GM10248 (cell line): ENCODE measurements around the gene CFHR3.
A peak's percentile ranks its signal among the peaks of the same experiment; 100 is the strongest.
"Not testable (repeated sequence)": the region's sequence is repeated elsewhere in the genome, so short reads cannot be mapped to it uniquely, and the experiment has no call there.

Source experiments
- CTCF ChIA-PET: fragments of 300-600 bp; sonication (Branson Sonifier 250); formaldehyde crosslinking; extraction: SDS; loops from one replicate; lab custom pipeline; 2021; ENCODE audit warnings: antibody characterized with exemption; lab: Yijun Ruan, JAX
- POLR2A ChIA-PET: fragments of 350-650 bp; sonication (Branson Sonifier 250); formaldehyde crosslinking; extraction: SDS; loops from one replicate; lab custom pipeline; 2020; ENCODE audit warnings: antibody characterized with exemption; lab: Yijun Ruan, JAX
- DNase-seq: peaks from one replicate; pipeline ENCODE4 v3.0.0; 2012; ENCODE audit errors: extremely low spot score
- CTCF ChIP-seq: IDR thresholded peaks from 2 replicates; pipeline ENCODE4 v1.5.1; 2012; ENCODE audit warnings: mild to moderate bottlenecking, low read depth; ENCODE audit errors: extremely low read depth, missing control alignments, control extremely low read depth

Gene CFHR3

GRCh38 chr1:196774603-196775002 is at the start of gene CFHR3:
Gene CFHR3, plus strand, starts transcription at chr1:196774840. Its CDS starts 47 bp downstream, at chr1:196774887.
- no peak for TF ChIP-seq CTCF
- ChIA-PET CTCF (no interaction called here), POLR2A (no interaction called here)
- DNase-seq = no peak

DNA sequence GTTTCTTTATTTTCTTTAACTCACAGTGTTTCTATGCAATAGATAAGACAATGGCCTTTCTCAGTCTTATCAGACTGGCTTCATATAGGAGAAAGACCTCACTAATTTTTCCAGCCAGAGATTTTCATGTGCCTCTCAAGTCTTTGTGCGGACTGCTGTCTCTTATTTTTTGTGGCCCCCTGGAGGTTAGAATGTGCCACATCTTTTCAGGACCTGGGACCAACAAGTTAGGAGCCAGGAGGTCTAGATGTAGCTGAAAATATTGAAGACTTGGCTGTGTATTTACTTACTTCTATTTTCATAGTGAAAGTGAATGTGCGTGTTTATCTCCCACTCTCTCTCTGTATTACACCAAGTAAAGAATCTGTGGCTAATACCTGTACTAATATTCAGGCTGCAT is 42.1 kb upstream of the CFHR3 start:
- ChIA-PET CTCF (interaction anchor here (1.1 to 1.9 kb wide), 3 partner anchors 9 to 14 kb away, joined by 3 to 10 read pairs (median 7); no protein-coding TSS in a partner anchor), POLR2A (no interaction called here)
- no peak for TF ChIP-seq CTCF
- DNase-seq = no peak

DNA sequence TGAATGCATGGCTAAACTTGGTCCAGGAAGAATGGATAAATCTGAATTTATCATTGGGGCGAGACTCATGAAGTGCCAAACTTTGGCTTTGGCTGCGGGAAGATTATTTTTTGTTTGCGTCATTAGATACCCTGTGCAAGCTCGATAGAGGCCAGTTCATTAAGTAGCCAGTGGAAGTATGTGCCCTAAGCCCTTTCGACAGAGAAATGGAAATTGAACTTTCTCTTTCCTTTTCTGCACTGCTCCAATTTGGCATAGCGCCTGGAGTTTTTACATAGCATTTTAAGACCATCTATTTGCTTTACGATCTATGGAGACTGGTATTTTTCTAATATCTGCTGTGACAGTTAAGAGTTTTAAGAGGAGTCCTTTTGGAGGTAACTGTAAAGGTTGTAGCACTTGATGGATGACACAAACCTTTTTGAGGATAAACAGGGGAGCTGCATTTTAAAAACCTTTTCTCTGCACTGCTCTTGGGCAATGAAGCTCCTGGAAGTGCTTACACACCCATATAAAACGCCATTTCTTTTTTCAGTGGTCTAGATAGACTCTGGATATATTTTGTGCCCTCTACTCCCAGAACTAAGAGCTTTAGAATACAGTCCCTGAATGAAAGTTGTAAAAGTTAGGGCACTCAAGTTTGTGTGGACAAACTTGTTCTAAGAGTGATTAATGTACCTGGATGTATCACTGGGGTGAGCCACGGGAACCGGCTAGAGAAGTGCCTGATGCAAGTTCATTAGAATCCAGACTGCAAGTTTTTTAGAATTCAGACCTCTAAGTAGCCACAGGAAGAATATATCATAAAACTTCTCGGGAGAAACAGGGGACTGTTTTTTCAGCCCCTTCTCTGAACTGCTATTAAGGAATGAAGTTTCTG is 41.3 kb upstream of the CFHR3 start:
- DNase-seq = no peak
- TF ChIP-seq CTCF = no peak
- ChIA-PET POLR2A (no interaction called here), CTCF (interaction anchor here (1.1 to 1.9 kb wide), 3 partner anchors 9 to 15 kb away, joined by 3 to 10 read pairs (median 7); no protein-coding TSS in a partner anchor)

DNA sequence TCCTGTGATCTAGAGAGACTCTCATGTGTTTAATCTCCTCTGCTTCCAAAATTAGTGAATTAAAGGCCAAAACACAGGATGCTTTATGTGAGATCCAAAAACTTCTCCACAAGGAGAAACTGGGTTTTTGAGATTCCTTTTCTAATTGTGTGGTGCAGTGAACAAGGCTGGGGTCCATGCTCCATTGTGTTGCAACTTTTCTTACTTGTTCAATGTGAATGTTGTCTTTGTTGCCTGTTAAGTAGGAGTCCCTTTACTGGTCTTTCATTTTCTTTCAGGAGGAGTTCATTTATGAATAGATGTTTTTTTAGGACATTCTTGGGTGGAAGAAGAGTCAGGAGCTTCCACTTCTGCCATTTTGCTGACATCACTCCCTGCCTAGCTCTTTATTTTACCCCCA is 40.6 kb upstream of the CFHR3 start:
- CTCF ChIA-PET = interaction anchor here (1.6 to 1.9 kb wide), 2 partner anchors 8 to 11 kb away, joined by 7 to 10 read pairs; no protein-coding TSS in a partner anchor
- DNase-seq = no peak
- TF ChIP-seq CTCF = no peak

GRCh38 chr1:196734460-196734859 is 40.2 kb upstream of the CFHR3 start:
- ChIA-PET CTCF (interaction anchor here (1.9 kb wide), 1 partner anchor 8 kb away, joined by 7 read pairs; no protein-coding TSS in a partner anchor), POLR2A (no interaction called here)
- DNase-seq = no peak
- TF ChIP-seq CTCF = no peak

More for the DNA sequence above, 40.6 kb upstream of the CFHR3 start:
- POLR2A ChIA-PET = no interaction called here

GRCh38 chr1:196738730-196739129 is 35.9 kb upstream of the CFHR3 start:
- ChIA-PET CTCF (no interaction called here), POLR2A (no interaction called here)
- no peak for DNase-seq
- TF ChIP-seq CTCF = no peak

- CTCF ChIA-PET, POLR2A ChIA-PET: not testable (repeated sequence)
- DNase-seq = peak; percentile 6
These were observed 31.4 kb upstream of the CFHR3 start for GRCh38 chr1:196743244-196743643.

DNA sequence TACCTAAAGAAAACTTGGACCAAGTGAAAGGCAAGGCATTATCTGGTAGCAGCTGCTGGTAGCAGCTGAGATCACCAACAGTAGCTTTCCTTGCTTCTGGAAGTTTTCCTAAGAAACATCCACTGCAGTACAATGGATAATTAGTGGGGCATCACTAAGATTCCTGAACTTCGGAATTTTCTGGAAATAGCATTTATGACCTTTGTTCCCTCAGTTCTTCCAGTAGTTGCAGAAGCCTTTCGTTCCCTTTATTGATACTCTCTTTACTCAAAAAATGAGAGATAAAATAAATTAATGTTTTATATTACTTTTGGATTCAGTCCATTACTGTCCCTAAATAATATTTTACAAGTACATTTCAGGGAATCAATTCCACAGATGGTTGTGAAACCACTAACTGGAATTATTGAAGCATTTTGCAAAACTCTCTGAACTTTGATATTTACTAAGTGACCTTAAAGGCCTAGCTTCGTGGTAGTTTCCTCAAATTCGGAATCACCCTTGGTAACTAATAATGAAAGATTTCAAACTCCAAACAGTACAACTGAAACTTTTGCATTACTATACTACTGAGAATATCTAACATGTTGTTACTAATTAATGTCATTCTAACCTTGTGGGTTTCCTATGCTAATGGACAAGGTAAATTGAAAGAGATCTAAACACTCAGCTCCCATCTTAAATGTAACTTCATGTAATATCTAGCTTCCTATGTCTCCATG is 9.5 kb upstream of the CFHR3 start:
- DNase-seq, POLR2A ChIA-PET, CTCF ChIA-PET: not testable (repeated sequence)

GRCh38 chr1:196769823-196770222 is 4.8 kb upstream of the CFHR3 start:
- POLR2A ChIA-PET, CTCF ChIA-PET, DNase-seq: not testable (repeated sequence)
